ENCODE measurements around the gene LSAMP.
A peak's percentile ranks its signal among the peaks of the same experiment; 100 is the strongest.

LSAMP gene

GRCh38 chr3:115980709-115981108 is 464.6 kb downstream of the LSAMP start:
- no peak for DNase-seq

- no peak for DNase-seq
These were observed 467.4 kb downstream of the LSAMP start for GRCh38 chr3:115977866-115978265.

GRCh38 chr3:115975796-115976195 is 469.5 kb downstream of the LSAMP start:
- no peak for DNase-seq

- no peak for DNase-seq
These were observed 469.9 kb downstream of the LSAMP start for GRCh38 chr3:115975353-115975752.

GRCh38 chr3:115974940-115975339 is 470.3 kb downstream of the LSAMP start:
- no peak for DNase-seq

GRCh38 chr3:115968871-115969270 is 476.4 kb downstream of the LSAMP start:
- no peak for DNase-seq

- DNase-seq, result peak in 4 of 56 donors; percentile 2 to 26 (median 6)
These were observed 483.9 kb downstream of the LSAMP start for GRCh38 chr3:115961380-115961779.

- DNase-seq, result peak in 35 of 56 donors; percentile 1 to 56 (median 15)
These were observed 484.5 kb downstream of the LSAMP start for GRCh38 chr3:115960799-115961198.

GRCh38 chr3:115958526-115958925 is 486.8 kb downstream of the LSAMP start:
- peak in 2 of 56 donors; percentile 4 to 15 for DNase-seq

GRCh38 chr3:115947325-115947724 is 498.0 kb downstream of the LSAMP start:
- DNase-seq, result no peak

- no peak for DNase-seq
These were observed 501.7 kb downstream of the LSAMP start for GRCh38 chr3:115943579-115943978.

GRCh38 chr3:115937054-115937453 is 508.2 kb downstream of the LSAMP start:
- DNase-seq, result no peak

- no peak for DNase-seq
These were observed 512.5 kb downstream of the LSAMP start for GRCh38 chr3:115932807-115933206.

GRCh38 chr3:115931581-115931980 is 513.7 kb downstream of the LSAMP start:
- DNase-seq, result no peak

GRCh38 chr3:115930922-115931321 is 514.4 kb downstream of the LSAMP start:
- no peak for DNase-seq

- DNase-seq, result no peak
These were observed 515.1 kb downstream of the LSAMP start for GRCh38 chr3:115930168-115930567.

GRCh38 chr3:115928376-115928775 is 516.9 kb downstream of the LSAMP start:
- no peak for DNase-seq

- peak in 15 of 56 donors; percentile 3 to 39 (median 12) for DNase-seq
These were observed 518.1 kb downstream of the LSAMP start for GRCh38 chr3:115927197-115927596.

- DNase-seq, result no peak
These were observed 522.5 kb downstream of the LSAMP start for GRCh38 chr3:115922681-115923347.

- no peak for DNase-seq
These were observed 523.6 kb downstream of the LSAMP start for GRCh38 chr3:115921711-115922110.

- no peak for DNase-seq
These were observed 526.4 kb downstream of the LSAMP start for GRCh38 chr3:115918900-115919299.

GRCh38 chr3:115916866-115917265 is 528.4 kb downstream of the LSAMP start:
- DNase-seq, result no peak

- no peak for DNase-seq
These were observed 530.2 kb downstream of the LSAMP start for GRCh38 chr3:115915061-115915460.

All from amygdala (tissue), 56 donors.